ENCODE results near the gene CAPZA1.

- TF ChIP-seq POLR2AphosphoS5 (IDR thresholded peaks at IDR 0.05; ENCODE audit: borderline replicate concordance, low read depth, low read length) (no peak), EZH2 (IDR thresholded peaks at IDR 0.05) (no peak)
These were observed 74.2 kb downstream of the CAPZA1 start for GRCh38 chr1:112693821-112694220.

Measured in SK-N-MC (cell line).